Activated naive CD8-positive, alpha-beta T cell treated with anti-CD3 and anti-CD28 coated beads for 36 hours (primary cell): Measurements from ENCODE around the gene RPLP2. TPM values are rescaled to one million over a fixed set of nuclear protein-coding genes. Genes with fewer than 3 reads are reported as not detected.

ENCODE experiments used
- DNase-seq: peaks from one replicate; pipeline ENCODE4 v3.0.0; 2021
- H3K27ac Mint-ChIP-seq: one replicate; pipeline ENCODE4 v1.8.0; 2022; ENCODE audit warnings: mild to moderate bottlenecking, moderate library complexity, mixed read lengths
- H3K27me3 Mint-ChIP-seq: one replicate; pipeline ENCODE4 v1.8.0; 2022; ENCODE audit warnings: mild to moderate bottlenecking, mixed read lengths
- H3K36me3 Mint-ChIP-seq: one replicate; pipeline ENCODE4 v1.8.0; 2021; ENCODE audit warnings: mild to moderate bottlenecking, mixed read lengths
- H3K4me1 Mint-ChIP-seq: one replicate; pipeline ENCODE4 v1.8.0; 2021; ENCODE audit warnings: mixed read lengths
- H3K4me3 Mint-ChIP-seq: one replicate; pipeline ENCODE4 v1.8.0; 2022; ENCODE audit warnings: mild to moderate bottlenecking, moderate library complexity, mixed read lengths
- H3K9me3 Mint-ChIP-seq: one replicate; pipeline ENCODE4 v1.8.0; 2022; ENCODE audit warnings: mixed read lengths
- total RNA-seq, 2 experiments: library from RNA; stranded (reverse); gene quantifications; one replicate each; pipeline ENCODE4 v1.2.3, GENCODE V29; 2021

RPLP2 gene
- total RNA-seq, 2 experiments from 2014 or later = 3,139 to 3,274 TPM

- H3K27me3 Mint-ChIP-seq = no peaks in the 10 kb centered on the region
- peak; percentile 94 for DNase-seq
- peak overlapping the region; percentile 48 for H3K27ac Mint-ChIP-seq
- peak overlapping the region; percentile 77 for H3K4me3 Mint-ChIP-seq
- peaks cover 17% of the 10 kb centered on the region for H3K4me1 Mint-ChIP-seq
- H3K36me3 Mint-ChIP-seq = peaks cover 5% of the 10 kb centered on the region
- H3K9me3 Mint-ChIP-seq = no peaks in the 10 kb centered on the region
These were observed 10.3 kb downstream of the RPLP2 start for GRCh38 chr11:819943-820649.

GRCh38 chr11:820655-821511 lies 11.1 kb downstream of the RPLP2 start:
- no peaks in the 10 kb centered on the region for H3K9me3 Mint-ChIP-seq

GRCh38 chr11:821512-822371 lies 12.0 kb downstream of the RPLP2 start:
- Mint-ChIP-seq H3K36me3 (peaks cover 9% of the 10 kb centered on the region), H3K4me1 (peaks cover 18% of the 10 kb centered on the region), H3K27ac (no peak overlapping the region), H3K9me3 (no peaks in the 10 kb centered on the region), H3K27me3 (peaks cover 3% of the 10 kb centered on the region), H3K4me3 (no peak overlapping the region)
- no peak for DNase-seq

More at GRCh38 chr11:820655-821511, 11.1 kb downstream of the RPLP2 start:
- Mint-ChIP-seq H3K36me3 (peaks cover 9% of the 10 kb centered on the region), H3K4me1 (peaks cover 17% of the 10 kb centered on the region), H3K4me3 (peak overlapping the region; percentile 77), H3K27ac (peak overlapping the region; percentile 25), H3K27me3 (no peaks in the 10 kb centered on the region)
- no peak for DNase-seq

GRCh38 chr11:823441-824291 lies 13.9 kb downstream of the RPLP2 start:
- Mint-ChIP-seq H3K4me1 (peaks cover 22% of the 10 kb centered on the region), H3K36me3 (peaks cover 9% of the 10 kb centered on the region), H3K27me3 (peaks cover 16% of the 10 kb centered on the region), H3K4me3 (no peak overlapping the region), H3K9me3 (no peaks in the 10 kb centered on the region), H3K27ac (no peak overlapping the region)
- DNase-seq = no peak

GRCh38 chr11:824292-824880 lies 14.6 kb downstream of the RPLP2 start:
- Mint-ChIP-seq H3K36me3 (peaks cover 9% of the 10 kb centered on the region), H3K27ac (no peak overlapping the region), H3K4me1 (peaks cover 27% of the 10 kb centered on the region), H3K4me3 (no peak overlapping the region), H3K27me3 (peaks cover 23% of the 10 kb centered on the region), H3K9me3 (no peaks in the 10 kb centered on the region)
- no peak for DNase-seq

GRCh38 chr11:824942-825341 lies 15.2 kb downstream of the RPLP2 start:
- Mint-ChIP-seq H3K27ac (no peak overlapping the region), H3K36me3 (peaks cover 9% of the 10 kb centered on the region), H3K27me3 (peaks cover 29% of the 10 kb centered on the region), H3K9me3 (no peaks in the 10 kb centered on the region), H3K4me3 (no peak overlapping the region), H3K4me1 (peaks cover 28% of the 10 kb centered on the region)
- no peak for DNase-seq

- Mint-ChIP-seq H3K4me1 (peaks cover 25% of the 10 kb centered on the region), H3K27ac (no peak overlapping the region), H3K4me3 (no peak overlapping the region), H3K9me3 (no peaks in the 10 kb centered on the region), H3K36me3 (peaks cover 9% of the 10 kb centered on the region), H3K27me3 (peaks cover 34% of the 10 kb centered on the region)
- DNase-seq = no peak
These were observed 15.8 kb downstream of the RPLP2 start for GRCh38 chr11:825366-826226.

GRCh38 chr11:826227-826621 lies 16.5 kb downstream of the RPLP2 start:
- H3K27me3 Mint-ChIP-seq = peaks cover 36% of the 10 kb centered on the region
- H3K27ac Mint-ChIP-seq = no peak overlapping the region
- H3K36me3 Mint-ChIP-seq = peaks cover 9% of the 10 kb centered on the region
- H3K4me3 Mint-ChIP-seq = peak overlapping the region; percentile 72
- no peaks in the 10 kb centered on the region for H3K9me3 Mint-ChIP-seq
- no peak for DNase-seq
- peaks cover 20% of the 10 kb centered on the region for H3K4me1 Mint-ChIP-seq

- peaks cover 9% of the 10 kb centered on the region for H3K36me3 Mint-ChIP-seq
- no peak for DNase-seq
- H3K27ac Mint-ChIP-seq = no peak overlapping the region
- peaks cover 20% of the 10 kb centered on the region for H3K4me1 Mint-ChIP-seq
- H3K4me3 Mint-ChIP-seq = peak overlapping the region; percentile 72
- H3K27me3 Mint-ChIP-seq = peaks cover 41% of the 10 kb centered on the region
- no peaks in the 10 kb centered on the region for H3K9me3 Mint-ChIP-seq
These were observed 17.0 kb downstream of the RPLP2 start for GRCh38 chr11:826836-827145.

GRCh38 chr11:827146-827896 lies 17.6 kb downstream of the RPLP2 start:
- no peak for DNase-seq
- peaks cover 18% of the 10 kb centered on the region for H3K4me1 Mint-ChIP-seq
- H3K36me3 Mint-ChIP-seq = peaks cover 9% of the 10 kb centered on the region
- H3K9me3 Mint-ChIP-seq = no peaks in the 10 kb centered on the region
- H3K27me3 Mint-ChIP-seq = peaks cover 43% of the 10 kb centered on the region
- no peak overlapping the region for H3K27ac Mint-ChIP-seq
- peak overlapping the region; percentile 51 for H3K4me3 Mint-ChIP-seq

GRCh38 chr11:827897-828192 lies 18.1 kb downstream of the RPLP2 start, which contains the start of gene CRACR2B:
CRACR2B (plus strand) TSS chr11:827919; CDS start chr11:828608, 689 bp downstream.
- H3K27me3 Mint-ChIP-seq = peaks cover 43% of the 10 kb centered on the region
- H3K36me3 Mint-ChIP-seq = peaks cover 9% of the 10 kb centered on the region
- H3K27ac Mint-ChIP-seq = no peak within 1 kb of the TSS
- no peak for DNase-seq
- peak within 1 kb of the TSS; percentile 51 for H3K4me3 Mint-ChIP-seq
- H3K4me1 Mint-ChIP-seq = peaks cover 19% of the 10 kb centered on the region
- no peaks in the 10 kb centered on the region for H3K9me3 Mint-ChIP-seq

GRCh38 chr11:828506-829175 lies 18.9 kb downstream of the RPLP2 start:
- H3K27me3 Mint-ChIP-seq = peaks cover 43% of the 10 kb centered on the region
- H3K4me1 Mint-ChIP-seq = peaks cover 19% of the 10 kb centered on the region
- no peak for DNase-seq
- H3K9me3 Mint-ChIP-seq = no peaks in the 10 kb centered on the region
- H3K4me3 Mint-ChIP-seq = peak overlapping the region; percentile 32
- peaks cover 9% of the 10 kb centered on the region for H3K36me3 Mint-ChIP-seq
- H3K27ac Mint-ChIP-seq = no peak overlapping the region
